ENCODE measurements around the gene CCDC61. TPM values are rescaled to one million over a fixed set of nuclear protein-coding genes. Genes with fewer than 3 reads are reported as not detected.

Gene CCDC61
- total RNA-seq, 2 donors from 2014 or later: 7.8 to 14.5 TPM

DNA sequence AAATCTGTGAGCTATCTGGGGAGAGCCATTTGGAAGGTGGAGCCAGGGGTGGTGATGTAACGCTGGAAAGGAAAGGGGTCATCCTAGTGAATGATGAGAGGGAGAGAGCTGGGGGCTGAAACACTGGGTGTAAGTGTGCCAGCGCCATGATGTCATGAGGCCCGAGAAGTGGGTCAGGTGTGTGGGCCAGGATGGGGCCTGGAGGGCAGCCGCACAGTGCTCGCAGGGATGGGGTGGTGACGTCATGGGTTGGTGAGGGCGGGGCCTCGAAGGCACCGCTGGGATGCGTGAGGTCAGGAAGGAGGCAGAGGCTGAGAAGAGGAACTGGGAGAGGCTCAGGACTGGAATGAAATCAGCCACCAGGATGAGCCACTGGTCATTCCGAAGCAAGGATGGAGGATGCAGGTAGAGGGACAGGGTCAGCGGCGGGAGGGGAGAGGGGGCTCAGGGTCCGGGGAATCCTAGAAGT, 4.4 kb downstream of the CCDC61 start:
- peaks cover 19% of the 10 kb centered on the region for H3K4me1 ChIP-seq
- no peaks in the 10 kb centered on the region for H3K9me3 ChIP-seq
- H3K4me3 ChIP-seq: no peak overlapping the region
- intact Hi-C loops (cut with DNase I): no loop called here
- TF ChIP-seq, protein P1, sequence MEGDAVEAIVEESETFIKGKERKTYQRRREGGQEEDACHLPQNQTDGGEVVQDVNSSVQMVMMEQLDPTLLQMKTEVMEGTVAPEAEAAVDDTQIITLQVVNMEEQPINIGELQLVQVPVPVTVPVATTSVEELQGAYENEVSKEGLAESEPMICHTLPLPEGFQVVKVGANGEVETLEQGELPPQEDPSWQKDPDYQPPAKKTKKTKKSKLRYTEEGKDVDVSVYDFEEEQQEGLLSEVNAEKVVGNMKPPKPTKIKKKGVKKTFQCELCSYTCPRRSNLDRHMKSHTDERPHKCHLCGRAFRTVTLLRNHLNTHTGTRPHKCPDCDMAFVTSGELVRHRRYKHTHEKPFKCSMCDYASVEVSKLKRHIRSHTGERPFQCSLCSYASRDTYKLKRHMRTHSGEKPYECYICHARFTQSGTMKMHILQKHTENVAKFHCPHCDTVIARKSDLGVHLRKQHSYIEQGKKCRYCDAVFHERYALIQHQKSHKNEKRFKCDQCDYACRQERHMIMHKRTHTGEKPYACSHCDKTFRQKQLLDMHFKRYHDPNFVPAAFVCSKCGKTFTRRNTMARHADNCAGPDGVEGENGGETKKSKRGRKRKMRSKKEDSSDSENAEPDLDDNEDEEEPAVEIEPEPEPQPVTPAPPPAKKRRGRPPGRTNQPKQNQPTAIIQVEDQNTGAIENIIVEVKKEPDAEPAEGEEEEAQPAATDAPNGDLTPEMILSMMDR (IDR thresholded peaks at IDR 0.05): no peak
- TF ChIP-seq POLR2A (IDR thresholded peaks at IDR 0.05): no peak
- no peak for ATAC-seq
- H3K27me3 ChIP-seq: no peaks in the 10 kb centered on the region
- no peak overlapping the region for H3K27ac ChIP-seq
- H3K36me3 ChIP-seq (replicated peaks in 1 of 2; ENCODE audit: insufficient read depth in 1 of 2, low read depth in 2 of 2): no peaks in the 10 kb centered on the region
- 23 to 31% methylated on average over 14 of the region's 14 CpGs for WGBS, 2 donors
- DNase-seq: peak in 1 of 4 donors; percentile 25

DNA sequence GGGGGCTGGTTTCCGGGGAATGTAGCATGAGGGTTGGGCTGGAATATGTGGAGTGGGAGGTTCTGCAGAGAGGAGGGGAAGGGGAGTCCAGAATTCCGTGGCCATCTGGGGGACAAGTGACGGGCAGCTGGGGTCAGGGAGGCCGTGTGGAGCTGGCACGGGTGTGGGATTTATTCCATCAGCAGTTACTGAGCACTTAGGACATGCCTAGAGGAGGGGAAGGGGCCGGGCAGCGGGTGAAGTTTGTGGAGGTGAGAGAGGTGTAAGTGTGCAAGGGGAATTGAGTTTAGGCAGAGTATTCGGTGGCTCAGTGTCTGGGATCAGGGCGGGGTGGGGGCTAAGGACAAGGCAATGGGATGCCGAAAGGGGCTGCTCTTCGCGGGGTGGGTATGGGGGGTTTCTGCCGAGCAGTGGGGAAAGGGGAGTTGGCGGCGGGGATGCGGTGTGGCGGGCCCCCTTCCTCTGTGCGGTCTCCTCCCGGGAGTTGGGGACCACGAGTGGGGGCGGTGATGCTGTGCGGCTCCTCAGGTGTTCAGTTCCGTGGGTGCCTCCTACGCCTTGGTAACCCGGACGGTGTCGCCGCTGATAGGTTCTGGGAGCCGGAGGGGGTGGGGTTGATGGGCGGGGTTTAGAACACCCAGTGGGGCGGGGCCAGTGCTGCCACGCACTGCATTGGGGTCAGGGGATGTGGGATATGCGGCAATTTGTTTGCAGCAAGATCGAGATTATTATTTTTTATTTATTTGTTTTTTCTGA, 5.4 kb downstream of the CCDC61 start:
- TF ChIP-seq, protein P1 (IDR thresholded peaks at IDR 0.05): no peak
- no peak for TF ChIP-seq POLR2A (IDR thresholded peaks at IDR 0.05)
- intact Hi-C loops (cut with DNase I): no loop called here
- Histone ChIP-seq H3K27me3 (no peaks in the 10 kb centered on the region), H3K4me1 (peaks cover 18% of the 10 kb centered on the region), H3K4me3 (no peak overlapping the region), H3K9me3 (no peaks in the 10 kb centered on the region), H3K27ac (no peak overlapping the region), H3K36me3 (replicated peaks in 1 of 2; ENCODE audit: insufficient read depth in 1 of 2, low read depth in 2 of 2) (no peaks in the 10 kb centered on the region)
- ATAC-seq: peak; percentile 70
- 8 to 13% methylated on average over 26 to 34 of the region's 34 CpGs for WGBS, 2 donors
- peak; percentile 49 to 71 (median 60) for DNase-seq

DNA sequence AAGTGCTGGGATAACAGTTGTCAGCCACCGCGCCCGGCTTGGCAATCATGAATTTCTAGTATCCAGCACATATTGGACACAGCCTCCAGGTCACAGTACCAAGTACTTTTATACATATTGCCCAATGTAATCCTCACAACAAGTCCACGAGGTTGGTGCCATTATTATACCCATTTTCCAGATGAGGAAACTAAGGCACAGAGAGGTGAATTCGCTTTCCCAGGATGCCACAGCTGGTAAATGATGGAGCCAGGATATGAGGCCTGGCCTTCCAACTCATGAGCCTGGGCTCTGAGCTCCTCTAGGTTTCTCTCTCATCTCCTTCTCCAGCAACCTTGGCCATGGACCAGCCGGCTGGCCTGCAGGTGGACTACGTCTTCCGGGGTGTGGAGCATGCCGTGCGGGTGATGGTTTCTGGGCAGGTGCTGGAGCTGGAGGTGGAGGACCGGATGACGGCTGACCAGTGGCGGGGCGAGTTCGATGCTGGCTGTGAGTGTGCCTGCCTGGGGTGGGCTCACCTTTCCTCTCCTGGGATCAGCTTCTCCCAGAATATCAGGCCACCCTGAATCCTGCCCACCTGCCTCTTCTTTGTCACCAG, 7.5 kb downstream of the CCDC61 start:
- ATAC-seq (no peak), DNase-seq (no peak)
- Histone ChIP-seq H3K27ac (no peak overlapping the region), H3K27me3 (no peaks in the 10 kb centered on the region), H3K36me3 (replicated peaks in 1 of 2; ENCODE audit: insufficient read depth in 1 of 2, low read depth in 2 of 2) (no peaks in the 10 kb centered on the region), H3K4me3 (no peak overlapping the region), H3K4me1 (peaks cover 13% of the 10 kb centered on the region), H3K9me3 (no peaks in the 10 kb centered on the region)
- TF ChIP-seq POLR2A (IDR thresholded peaks at IDR 0.05): no peak
- TF ChIP-seq, protein P1 (IDR thresholded peaks at IDR 0.05): no peak
- intact Hi-C loops (cut with DNase I): no loop called here
- WGBS, 2 donors: 91 to 93% methylated on average over 11 to 15 of the region's 15 CpGs

DNA sequence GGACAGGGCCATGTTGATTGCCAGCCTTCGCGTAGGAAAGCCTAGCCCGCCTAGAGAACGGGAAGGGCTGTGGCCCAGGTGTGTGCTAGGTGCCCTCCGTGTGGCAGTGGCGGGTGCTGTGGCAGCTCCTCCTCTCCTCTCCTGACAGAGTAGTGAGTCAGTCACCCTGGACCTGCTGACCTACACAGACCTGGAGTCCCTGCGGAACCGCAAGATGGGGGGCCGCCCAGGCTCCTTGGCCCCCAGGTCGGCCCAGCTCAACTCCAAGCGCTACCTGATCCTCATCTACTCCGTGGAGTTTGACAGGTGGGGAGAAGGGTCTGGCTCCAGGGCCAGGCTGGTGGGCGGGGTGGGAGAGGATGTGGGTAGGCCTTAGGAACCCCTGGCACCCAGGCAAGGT, 11.1 kb downstream of the CCDC61 start:
- intact Hi-C loops (cut with DNase I): loop anchor here (5.0 kb wide), 1 partner anchor 189 kb away; the partner anchor contains the start of gene RSPH6A
- Histone ChIP-seq H3K4me1 (peaks cover 5% of the 10 kb centered on the region), H3K9me3 (no peaks in the 10 kb centered on the region), H3K36me3 (replicated peaks in 1 of 2; ENCODE audit: insufficient read depth in 1 of 2, low read depth in 2 of 2) (no peaks in the 10 kb centered on the region), H3K27ac (no peak overlapping the region), H3K4me3 (no peak overlapping the region), H3K27me3 (no peaks in the 10 kb centered on the region)
- DNase-seq (no peak), ATAC-seq (no peak)
- 84% methylated on average over 13 of the region's 13 CpGs; no CpG with 5 or more reads in 1 of the 2 donors for whole genome bisulfite sequencing, 2 donors
- TF ChIP-seq POLR2A (IDR thresholded peaks at IDR 0.05): no peak
- TF ChIP-seq, protein P1 (IDR thresholded peaks at IDR 0.05): no peak

Measured in body of pancreas (tissue), 4 donors.